GDM1 (cell line): ENCODE data around the gene CCNY.

Experiments
- DNase-seq: peaks from one replicate; lab custom pipeline; 2025; lab: John Stamatoyannopoulos, UW

The CCNY gene

DNA sequence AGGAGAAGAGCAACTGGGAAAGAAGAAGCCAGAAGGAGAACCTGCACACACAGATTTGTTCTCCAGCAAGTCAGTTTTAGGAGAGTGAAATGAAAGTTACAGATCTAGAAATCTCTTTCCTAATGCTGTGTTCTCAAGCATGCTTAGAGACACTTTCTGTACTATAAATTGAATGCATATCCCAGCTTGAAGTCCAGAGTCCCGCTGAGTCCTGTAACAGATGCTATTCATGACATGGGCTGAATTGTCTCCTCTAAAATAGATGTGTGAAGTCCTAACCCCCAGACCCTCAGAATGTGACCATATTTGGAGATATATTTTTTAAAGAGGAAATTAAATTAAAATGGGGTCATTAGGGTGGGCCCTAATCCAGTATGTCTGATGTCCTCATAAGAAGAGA lies 222.0 kb downstream of the CCNY start:
- no peak for DNase-seq

DNA sequence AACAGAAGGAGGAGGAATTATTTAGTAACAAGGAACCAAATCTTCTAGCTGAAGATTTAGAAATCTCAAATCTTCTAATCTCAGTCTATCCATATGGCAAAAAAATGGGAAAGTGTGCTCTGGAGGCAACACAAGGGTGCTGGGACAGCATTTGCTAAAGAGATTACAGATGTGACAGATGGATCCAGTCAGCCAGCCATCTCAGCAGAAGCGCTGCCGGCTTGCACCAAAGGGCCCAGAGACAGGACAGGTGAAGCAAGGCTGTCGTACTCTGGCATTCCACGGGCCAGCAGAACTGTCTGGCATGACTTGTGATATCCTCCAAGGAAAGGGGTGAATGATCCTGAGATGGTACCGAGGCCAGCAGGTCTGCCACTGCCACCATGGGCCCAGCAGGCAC lies 223.1 kb downstream of the CCNY start:
- DNase-seq, result no peak

DNA sequence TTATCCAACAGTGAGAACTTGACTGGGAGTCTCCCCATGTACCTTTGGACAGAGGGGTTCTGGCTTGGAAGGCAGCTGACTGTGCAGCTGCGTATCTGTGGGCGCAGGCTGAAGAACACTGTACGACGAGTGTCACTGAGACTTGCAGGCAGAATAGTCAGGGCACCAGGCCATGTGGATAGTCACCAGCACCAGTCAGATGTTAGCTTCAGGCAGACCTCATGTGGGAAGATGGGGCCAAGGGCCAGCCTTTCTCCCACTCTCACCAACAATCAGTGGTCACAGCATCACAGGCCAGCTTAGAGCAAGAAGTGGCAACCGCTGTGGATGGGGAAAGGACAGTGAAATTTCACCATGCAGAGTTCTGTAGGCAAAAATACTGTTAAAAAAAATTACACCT lies 225.4 kb downstream of the CCNY start:
- no peak for DNase-seq

DNA sequence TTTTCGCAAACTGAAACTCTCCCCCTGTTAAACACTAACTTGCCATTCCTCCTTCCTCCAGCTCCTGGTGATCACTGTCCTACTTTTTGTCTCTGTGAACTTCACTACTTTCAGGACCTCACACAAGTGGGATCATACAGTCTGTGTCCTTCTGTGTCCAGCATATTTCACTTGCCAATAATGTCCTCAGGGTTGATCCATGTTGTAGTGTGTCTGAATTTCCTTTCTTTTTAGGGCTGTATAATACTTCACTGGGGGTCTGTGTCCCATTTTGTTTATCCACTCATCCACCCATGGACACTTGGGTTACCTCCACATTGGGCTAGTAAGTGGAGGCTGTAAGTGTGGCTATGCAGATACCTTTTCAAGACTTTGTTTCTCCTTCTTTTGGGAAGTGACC lies 226.1 kb downstream of the CCNY start:
- DNase-seq, result no peak

DNA sequence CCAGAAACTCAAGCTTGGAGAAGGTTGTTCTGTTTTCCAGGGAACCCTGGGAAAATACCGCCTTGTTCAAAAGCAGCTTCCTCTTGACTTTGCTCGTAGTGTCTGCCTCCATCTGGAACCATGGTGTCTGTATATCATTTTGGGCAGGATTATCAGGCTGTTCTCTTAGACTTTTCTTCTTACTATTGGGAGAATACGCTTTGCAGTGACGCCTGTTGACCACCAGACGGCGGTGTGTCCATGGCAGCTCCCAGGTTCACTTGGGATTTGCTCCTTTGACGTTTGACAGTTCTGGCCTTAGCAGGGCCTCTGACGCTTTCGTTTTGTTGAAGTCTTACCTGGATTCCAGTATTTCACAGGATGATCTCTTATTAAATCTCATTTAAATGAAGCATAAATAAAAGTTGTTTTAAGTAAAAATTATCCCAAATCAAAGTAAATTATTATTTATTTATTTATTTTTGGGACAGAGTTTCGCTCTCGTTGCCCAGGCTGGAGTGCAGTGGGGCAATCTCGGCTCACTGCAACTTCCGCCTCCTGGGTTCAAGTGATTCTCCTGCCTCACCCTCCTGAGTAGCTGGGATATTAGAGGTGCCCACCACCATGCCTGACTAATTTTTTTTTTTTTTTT lies 227.1 kb downstream of the CCNY start:
- peak; percentile 34 for DNase-seq

DNA sequence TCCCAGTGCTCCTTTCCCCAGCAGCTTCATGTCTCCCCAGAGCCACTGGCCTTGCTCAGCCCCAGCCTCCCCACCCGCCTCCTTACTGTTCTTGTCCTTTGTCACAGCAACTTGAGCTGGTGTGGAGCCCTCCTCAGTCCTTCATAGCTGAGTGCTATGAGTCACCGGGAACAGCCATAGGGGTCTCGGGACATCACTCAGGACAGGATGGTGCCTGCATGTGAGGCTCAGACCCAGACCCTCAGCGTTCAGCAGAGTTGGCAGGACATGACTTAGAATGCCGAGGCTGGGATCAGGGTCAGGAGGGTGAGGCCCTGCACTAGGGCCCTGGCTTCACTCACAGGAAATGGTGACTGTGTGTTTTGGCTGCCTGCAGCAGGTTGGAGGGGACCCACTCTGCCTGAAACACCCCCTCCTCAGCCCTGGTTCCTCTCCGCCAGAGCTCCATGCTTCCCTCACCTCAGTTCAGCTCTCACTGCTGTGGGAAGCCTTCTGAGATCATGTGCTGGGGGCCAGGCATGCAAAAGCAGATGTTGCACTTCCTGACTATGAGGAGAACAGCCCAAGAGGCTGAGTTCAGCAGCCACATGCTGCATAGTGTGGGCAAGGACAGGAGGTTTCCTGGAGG lies 228.1 kb downstream of the CCNY start:
- peak; percentile 62 for DNase-seq

DNA sequence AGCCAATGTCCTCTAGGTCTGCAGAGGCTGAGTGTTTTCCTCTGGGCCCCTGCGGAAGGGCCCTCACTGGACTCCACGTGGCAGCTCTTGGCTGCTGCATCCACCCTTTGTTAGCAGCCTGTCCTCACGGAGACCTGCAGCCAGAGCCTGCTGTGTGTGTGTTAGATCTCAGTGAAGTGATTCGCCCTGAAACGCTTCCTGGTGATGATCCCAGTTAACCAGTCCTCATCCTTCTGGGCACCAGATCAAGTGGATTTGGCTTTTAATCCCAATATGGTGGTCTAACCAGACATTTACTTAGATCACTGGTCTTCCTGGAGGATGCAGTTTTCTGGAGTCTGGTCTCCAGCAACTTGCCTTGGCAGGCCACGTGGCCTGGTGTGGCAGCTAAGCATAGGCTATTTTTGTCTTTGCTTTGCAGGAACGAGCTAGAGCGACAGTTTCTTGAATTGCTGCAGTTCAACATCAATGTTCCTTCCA lies 229.3 kb downstream of the CCNY start:
- DNase-seq, result no peak

DNA sequence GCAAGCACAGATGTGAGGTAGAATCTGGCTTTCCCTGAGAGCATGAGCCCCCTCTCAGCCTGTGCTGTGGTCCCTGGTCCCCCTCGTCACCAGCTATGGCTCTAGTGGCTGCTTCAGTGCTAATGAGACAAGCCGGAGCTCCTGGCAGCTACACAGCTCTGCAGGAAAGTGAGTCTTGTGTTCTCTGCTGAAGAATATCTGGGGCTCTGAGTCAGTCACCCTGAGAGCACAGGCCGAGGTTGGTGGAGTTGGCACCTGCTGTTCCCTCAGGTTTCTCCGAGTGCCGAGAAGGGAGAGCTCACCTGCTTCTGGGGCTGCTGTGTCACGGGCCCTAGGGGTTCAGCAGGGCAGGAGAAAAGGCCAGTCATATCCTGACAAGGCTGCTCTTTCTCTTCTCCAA lies 231.6 kb downstream of the CCNY start:
- DNase-seq, result no peak

DNA sequence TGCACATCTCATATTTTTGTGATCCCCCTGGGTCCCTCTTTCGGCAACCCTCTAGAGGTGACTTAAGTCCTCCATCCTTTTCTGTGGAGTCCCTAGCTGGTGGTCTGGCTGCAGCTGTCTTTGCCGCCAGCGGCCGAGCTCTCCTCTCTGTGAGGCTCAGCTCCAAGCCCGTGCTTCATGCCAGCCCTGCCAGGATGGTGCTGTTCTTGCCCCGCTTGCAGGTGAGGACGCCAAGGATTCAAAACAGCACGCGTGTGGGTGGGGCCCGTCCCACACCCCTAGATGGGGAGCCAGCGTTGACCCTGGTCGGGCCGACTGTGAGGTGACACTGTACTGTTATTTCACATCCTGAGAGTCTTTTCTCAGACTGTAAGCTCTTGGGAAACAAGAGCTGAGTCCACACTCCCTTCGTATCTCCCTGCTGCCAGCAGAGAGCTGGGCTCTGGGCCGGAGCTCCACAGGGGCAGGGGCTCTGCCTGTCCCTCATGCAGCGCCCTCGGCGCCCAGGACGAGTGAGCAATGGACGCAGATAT lies 232.2 kb downstream of the CCNY start:
- DNase-seq, result no peak

DNA sequence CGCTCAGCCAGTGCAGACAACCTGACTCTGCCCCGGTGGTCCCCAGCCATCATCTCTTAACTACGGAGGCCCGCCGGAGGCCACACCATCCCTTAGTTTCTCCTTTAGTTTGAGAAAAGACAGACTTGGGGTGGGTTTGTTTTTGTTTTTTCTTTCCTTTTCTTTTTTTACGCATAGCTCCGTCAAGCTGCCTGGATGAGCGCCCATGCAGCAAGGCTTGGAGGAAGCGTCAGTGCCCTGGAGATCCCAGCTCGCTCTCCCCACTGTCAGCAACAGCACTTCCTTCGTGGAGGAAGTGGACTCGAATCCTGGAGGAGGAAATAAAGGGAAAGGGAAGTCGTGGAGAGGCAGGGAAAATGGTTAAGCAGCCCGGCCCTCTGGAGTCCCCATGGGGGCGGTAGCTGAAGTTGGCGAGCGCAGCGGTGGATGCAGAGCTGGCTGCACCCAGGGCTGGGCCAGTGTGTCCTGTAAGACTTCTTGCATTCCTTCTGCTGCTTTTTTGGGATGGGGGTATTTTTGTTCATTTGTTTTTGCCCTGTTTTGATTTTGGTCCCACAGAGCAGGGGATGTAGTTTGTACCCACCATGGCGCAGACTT lies 232.9 kb downstream of the CCNY start:
- DNase-seq, result no peak

DNA sequence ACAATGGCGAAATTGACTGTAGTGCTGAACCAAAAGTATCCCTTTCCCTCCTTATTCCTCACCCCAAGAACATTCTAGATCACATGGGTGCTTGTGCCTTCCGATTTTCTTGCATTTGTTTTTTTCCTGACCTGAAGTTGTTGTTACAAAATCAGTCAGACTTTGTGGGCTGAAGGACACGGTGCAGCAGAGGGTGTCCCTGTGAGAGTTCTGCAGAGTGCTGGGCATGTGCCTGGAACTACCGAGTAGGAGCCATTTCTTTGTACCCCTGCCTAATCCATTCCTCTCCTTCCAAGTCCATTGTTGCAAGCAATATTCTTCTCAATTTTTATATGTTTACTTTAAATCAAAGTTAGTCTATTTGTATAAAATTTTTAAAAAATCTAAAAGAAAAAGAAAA lies 233.5 kb downstream of the CCNY start:
- no peak for DNase-seq

DNA sequence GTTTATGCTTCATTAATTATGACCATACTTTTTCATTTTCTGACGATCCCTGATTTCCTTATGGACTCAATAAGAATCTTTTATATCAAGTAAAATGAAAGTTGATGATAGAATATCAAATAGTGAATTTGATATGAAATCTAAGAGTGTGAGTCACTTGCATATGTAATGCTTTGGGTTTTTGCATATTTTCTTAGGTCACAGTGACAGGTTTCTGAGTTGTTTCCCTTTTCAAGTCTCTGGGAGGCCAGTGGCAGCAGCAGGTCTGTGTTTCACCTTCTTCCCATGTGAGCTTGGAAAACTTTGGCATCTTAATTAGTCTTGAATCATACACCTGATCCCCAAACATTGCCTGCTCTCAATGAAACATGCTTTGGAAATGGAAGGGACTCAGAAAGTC lies 234.1 kb downstream of the CCNY start:
- DNase-seq, result no peak

DNA sequence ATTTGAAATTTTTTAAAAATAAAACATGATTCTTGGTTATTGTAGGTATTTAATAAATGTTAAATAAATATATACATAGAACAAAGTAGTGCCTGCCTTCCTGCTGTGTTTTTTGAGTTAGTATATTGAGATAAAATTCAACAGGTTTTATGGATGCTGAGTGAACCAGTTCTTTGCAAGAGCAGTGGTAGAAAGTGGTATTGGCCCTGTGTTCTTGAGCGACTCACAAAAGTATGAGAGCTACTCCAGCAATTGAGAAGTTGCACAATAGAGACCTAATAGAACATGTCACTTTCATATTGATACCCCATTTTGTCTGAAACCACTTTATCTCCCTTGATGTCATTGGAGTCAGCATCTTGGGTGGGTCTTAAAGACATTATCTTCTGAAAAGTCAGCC lies 236.3 kb downstream of the CCNY start:
- DNase-seq, result no peak

DNA sequence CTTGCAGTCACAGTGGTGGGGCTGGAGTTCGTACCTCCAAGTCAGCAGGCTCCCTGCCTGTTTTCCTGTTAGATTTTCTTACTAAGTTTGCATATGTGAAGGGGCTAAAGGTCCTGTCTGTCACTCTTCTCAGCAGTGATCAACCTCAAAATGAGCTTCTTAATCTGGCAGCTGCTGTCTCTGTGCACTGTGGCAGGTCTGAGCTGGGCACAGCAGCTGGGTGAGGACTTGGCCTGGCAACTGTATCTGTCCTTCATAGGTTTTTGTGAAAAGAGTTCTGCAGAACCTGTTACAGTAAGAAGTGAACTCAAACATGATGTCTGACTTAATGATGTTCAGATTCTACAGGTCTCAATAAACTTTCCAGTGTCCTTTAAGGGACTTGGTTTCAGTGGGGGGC lies 237.5 kb downstream of the CCNY start:
- DNase-seq, result no peak

DNA sequence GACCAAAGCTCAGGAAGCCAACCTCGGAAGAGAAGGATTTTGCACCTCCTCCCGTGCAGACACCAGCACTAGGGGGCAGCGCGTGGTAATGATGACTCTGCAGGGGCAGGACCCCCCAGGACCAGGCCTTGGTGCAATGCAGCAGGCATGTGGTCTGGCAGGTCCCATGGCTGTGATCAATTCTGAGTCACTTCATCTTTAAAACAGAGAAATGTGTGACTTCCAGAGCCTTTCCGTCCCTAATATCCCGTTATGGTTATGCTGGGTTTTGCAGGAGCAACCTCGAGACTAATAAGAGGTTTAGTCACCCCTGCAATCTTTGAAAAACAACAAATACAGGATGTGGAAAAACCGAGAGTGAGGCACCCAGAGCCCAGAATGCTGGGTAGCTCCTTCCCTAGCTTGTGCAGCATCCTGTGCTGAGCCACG lies 238.6 kb downstream of the CCNY start:
- no peak for DNase-seq

DNA sequence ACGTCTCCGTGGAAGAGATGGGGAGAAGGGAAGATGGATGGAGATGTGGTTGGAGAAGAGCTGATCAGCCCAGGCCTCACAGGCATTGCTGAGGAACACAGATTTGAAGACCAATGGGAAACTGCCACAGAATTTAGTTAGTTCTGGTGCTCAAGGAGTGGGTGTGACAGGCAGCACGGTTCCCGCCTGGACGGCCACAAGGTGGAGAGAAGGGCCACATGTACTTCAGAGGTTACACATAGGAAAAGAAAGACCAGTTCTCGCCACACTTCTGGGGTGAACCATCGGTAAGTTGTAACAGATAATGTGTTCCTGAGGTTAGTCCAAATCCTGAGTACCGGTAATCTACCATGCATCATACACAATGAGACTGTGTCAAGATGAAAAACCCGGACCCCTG lies 239.3 kb downstream of the CCNY start:
- DNase-seq, result no peak

DNA sequence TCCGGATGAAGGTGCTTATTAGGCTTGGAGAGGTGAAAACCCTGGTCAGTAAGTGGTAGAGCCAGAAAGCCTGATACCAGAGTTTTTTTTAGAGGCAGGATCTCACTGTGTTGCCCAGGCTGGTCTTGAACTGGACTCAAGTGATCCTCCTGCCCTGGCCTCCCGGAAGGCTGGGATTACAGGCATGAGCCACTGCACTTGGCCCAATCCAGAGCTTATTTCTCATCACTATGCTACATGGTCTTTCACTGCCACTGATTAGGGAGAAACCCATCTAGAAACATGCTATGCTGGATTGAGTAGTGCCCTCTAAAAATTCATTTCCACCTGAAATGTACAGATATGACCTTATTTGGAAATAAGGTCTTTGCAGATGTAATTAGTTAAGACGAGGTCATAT lies 240.4 kb downstream of the CCNY start:
- DNase-seq, result no peak

DNA sequence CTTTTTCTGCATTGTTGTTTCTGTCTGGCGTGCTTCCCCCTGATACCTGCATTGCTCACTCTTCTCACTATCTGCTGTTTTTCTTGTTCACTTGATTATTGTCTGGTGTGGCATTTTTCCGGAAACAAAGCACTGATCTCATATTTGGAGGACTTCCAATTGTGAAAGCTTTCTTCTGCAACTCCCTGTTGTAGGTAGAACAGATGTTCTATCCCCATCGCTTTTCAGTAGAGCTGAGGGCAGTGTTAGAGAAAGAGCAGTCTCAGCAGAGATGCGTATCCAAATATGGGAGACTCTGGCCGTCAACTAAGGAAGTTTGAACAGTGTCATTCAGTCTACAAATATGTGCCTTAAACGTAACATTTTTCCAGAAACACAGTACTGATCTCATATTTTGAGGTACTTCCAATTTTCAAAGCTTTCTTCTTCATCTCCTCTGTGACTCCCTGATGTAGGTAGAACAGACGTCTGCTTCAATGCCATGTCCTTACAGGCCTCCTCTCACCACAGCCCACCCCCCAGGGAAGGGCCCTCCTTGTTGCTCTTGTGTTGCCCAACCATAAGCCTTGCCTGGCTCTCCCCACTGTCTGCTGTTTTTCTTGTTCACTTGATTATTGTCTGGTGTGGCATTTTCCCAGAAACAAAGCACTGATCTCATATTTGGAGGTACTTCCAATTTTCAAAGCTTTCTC lies 241.8 kb downstream of the CCNY start:
- no peak for DNase-seq

DNA sequence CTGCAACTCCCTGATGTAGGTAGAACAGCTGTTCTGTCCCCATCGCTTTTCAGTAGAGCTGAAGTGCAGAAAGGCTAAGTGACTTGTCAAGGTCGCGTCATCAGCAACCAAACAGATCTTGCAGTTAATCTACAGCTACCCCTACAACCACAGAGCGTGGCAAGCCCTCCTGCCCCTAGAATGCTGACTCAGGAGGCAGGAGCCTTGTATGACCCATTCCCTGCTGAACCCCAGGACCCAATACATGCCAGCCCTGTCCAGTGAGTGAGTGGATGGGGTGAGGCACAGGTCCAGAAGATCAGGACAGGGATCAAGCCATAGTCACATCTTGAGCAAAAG lies 242.3 kb downstream of the CCNY start:
- DNase-seq, result no peak

DNA sequence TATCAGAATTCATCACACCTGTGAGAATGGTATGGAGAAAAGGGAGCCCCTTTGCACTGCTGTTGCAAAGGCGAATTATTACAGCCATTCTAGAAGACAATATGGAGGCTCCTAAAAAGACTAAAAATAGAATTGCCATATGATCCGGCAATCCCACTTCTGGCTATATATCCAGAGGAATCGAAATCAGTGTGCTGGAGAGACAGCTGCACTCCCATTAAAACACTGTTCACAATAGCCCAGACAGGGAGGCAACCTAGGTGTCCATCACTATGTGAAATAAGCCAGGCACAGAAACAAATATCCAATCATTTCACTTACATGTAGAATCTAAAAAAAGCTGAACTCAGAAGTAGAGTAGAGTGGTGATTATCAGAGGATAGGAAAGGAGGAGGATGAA lies 242.8 kb downstream of the CCNY start:
- DNase-seq, result no peak

DNA sequence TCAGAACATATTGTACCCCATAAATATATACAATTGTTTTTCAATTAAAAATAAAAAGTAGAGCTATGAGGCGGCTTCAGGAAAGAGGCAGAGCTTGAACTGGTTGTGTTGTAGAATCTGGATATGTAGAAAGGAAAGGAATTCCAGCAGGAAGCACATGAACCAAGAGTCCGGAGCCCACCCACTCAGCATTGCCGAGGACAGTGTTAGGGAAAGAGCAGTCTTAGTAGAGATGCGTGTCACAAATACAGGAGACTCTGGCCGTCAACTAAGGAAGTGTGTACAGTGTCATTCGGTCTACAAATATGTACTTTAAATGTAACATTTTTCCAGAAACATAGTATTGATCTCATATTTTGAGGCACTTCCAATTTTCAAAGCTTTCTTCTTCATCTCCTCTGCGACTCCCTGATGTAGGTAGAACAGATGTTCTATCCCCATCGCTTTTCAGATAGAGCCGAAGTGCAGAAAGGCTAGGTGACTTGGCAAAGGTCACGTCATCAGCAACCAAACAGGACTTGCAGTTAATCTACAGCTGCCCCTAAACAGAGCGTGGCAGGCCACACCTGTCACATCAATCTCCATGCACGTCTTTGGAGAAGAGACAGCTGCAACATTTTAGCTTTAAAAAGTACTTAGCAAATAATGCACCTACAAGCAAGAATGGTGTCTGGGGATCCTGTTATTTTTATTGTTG lies 243.6 kb downstream of the CCNY start:
- no peak for DNase-seq

DNA sequence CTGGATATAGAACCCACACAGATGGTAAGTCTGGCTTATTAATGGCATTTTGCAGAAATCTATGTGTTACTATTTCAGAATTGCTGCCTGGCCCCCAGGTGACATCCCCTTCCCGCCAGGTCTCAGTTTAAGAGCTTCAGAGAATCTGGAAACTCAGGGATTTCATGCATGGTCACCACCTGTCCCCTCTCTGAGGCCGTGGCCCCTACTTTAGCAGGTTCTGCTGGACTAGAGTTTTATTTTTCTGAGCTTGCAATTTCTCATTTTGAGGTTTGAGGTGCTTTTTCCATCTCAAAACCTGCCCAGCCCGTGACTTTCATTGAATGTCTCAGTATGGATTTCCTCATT lies 244.1 kb downstream of the CCNY start:
- no peak for DNase-seq

DNA sequence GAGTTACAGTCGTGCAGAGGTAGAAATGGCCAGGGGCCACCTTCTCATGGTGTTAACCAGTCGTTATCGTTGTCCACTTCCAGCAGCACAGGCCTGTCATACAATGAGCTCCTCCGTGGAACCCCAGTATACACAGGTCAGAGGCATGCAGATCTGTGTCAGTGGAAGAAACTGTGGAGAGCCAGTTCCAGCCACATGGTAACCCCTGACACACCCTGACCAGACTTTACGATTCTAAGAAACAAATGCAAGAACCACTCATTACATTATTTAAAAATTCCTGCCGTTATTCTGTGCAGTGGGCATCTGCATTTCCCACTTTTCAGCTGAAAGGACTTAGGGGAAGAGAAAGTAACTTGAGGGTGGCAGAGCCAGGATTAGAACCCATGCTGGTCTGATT lies 245.3 kb downstream of the CCNY start:
- no peak for DNase-seq
